ENCODE results near the gene MCF2L. TPM values are rescaled to one million over a fixed set of nuclear protein-coding genes. Genes with fewer than 3 reads are reported as not detected.

The MCF2L gene
- total and polyA plus RNA-seq, 9 of the 15 experiments (the other 6 are each of a cell fraction or from before 2014, with no cell fraction given): 0.05 to 0.25 (median 0.18) TPM; not detected in 5

DNA sequence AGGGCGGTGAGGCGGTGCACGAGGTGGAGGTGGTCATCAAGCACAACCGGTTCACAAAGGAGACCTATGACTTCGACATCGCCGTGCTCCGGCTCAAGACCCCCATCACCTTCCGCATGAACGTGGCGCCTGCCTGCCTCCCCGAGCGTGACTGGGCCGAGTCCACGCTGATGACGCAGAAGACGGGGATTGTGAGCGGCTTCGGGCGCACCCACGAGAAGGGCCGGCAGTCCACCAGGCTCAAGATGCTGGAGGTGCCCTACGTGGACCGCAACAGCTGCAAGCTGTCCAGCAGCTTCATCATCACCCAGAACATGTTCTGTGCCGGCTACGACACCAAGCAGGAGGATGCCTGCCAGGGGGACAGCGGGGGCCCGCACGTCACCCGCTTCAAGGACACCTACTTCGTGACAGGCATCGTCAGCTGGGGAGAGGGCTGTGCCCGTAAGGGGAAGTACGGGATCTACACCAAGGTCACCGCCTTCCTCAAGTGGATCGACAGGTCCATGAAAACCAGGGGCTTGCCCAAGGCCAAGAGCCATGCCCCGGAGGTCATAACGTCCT is 180.0 kb downstream of the MCF2L start:
- DNase-seq (ENCODE audit: extremely low read depth in 1 of 4, low spot score in 3 of 4): no peak
- H3K4me3 ChIP-seq: no peak overlapping the region
- H3K9me1 ChIP-seq (ENCODE audit: control insufficient read depth, insufficient read depth, low read length): no peaks in the 10 kb centered on the region
- TF ChIP-seq ZNF274 (IDR thresholded peaks at IDR 0.05; ENCODE audit: borderline replicate concordance, low read depth, low read length): no peak
- TF ChIP-seq, protein P1, sequence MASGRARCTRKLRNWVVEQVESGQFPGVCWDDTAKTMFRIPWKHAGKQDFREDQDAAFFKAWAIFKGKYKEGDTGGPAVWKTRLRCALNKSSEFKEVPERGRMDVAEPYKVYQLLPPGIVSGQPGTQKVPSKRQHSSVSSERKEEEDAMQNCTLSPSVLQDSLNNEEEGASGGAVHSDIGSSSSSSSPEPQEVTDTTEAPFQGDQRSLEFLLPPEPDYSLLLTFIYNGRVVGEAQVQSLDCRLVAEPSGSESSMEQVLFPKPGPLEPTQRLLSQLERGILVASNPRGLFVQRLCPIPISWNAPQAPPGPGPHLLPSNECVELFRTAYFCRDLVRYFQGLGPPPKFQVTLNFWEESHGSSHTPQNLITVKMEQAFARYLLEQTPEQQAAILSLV (tag; IDR thresholded peaks at IDR 0.05): no peak
- no peak for TF ChIP-seq POLR2G (IDR thresholded peaks at IDR 0.05; ENCODE audit: low read depth, low read length)
- no peak for TF ChIP-seq ZBTB1 (CRISPR knock-in tag; IDR thresholded peaks at IDR 0.05; ENCODE audit: borderline replicate concordance, low read depth)
- intact Hi-C loops (cut with micrococcal nuclease) (no loop called here), in situ Hi-C loops (cut with MboI) (no loop called here)
- ChIA-PET POLR2A (no interaction called here), CTCF (ENCODE audit: low intra/inter-chr PET ratio) (no interaction called here)
- H4K20me1 ChIP-seq (replicated peaks; ENCODE audit: control insufficient read depth, insufficient read depth, low read length): no peaks in the 10 kb centered on the region
- no peak overlapping the region for H3K9ac ChIP-seq (ENCODE audit: insufficient read depth in 1 of 2, low read depth in 2 of 2, low read length in 2 of 2)
- no peaks in the 10 kb centered on the region for H3K9me3 ChIP-seq (replicated peaks; ENCODE audit: control insufficient read depth, insufficient read depth, low read depth, low read length)
- no peak overlapping the region for H3K27ac ChIP-seq (ENCODE audit: extremely low read depth, low read depth, low read length)
- no peak overlapping the region for H3K4me2 ChIP-seq (ENCODE audit: insufficient read depth, low read length)
- ATAC-seq: no peak
- peaks cover 8 to 27% of the 10 kb centered on the region in 2 experiments; a peak in 4 of 5 replicates for H3K4me1 ChIP-seq (replicated peaks in 1 of 2; ENCODE audit: control insufficient read depth in 2 of 2, insufficient read depth in 2 of 2, low read length in 2 of 2)
- no peaks in the 10 kb centered on the region for H3K36me3 ChIP-seq (ENCODE audit: control insufficient read depth, insufficient read depth, low read length)
- no peak for FAIRE-seq
- H2AFZ ChIP-seq (ENCODE audit: low read depth, low read length): no peak overlapping the region
- peaks cover 15 to 33% of the 10 kb centered on the region in 2 experiments; a peak in 4 of 5 replicates for H3K27me3 ChIP-seq (ENCODE audit: control insufficient read depth in 2 of 2, insufficient read depth in 2 of 2, low read length in 2 of 2)
- BruUV-seq (replicated peaks): no TSS peak
- WGBS (ENCODE audit: insufficient coverage, low coverage, missing lambda C conversion rate): 53% methylated on average over 16 of the region's 38 CpGs
- no peaks in the 10 kb centered on the region for H3K79me2 ChIP-seq (ENCODE audit: control insufficient read depth, insufficient read depth, low read length)

Other genes with a start within 250 kb of the MCF2L start
- not detected in 2 replicates for gene F7, start 136.6 kb downstream of the MCF2L start, total RNA-seq (2014; rRNA removed)
- gene F7, start 136.6 kb downstream of the MCF2L start, total RNA-seq (2014; rRNA removed; fragmentation: Illumina TruSeq; extraction: Trizol): not detected in 2 replicates
- gene F7, start 136.6 kb downstream of the MCF2L start, total RNA-seq (2015; rRNA removed; fragmentation: Illumina TruSeq; extraction: Trizol): not detected in 2 replicates
- not detected in 2 replicates for gene F7, start 136.6 kb downstream of the MCF2L start, total RNA-seq (2021)
- not detected in 2 replicates for gene F7, start 136.6 kb downstream of the MCF2L start, polyA plus RNA-seq (2011; rRNA removed)
- not detected in 2 replicates for gene F7, start 136.6 kb downstream of the MCF2L start, polyA plus RNA-seq (2014; fragmentation: Illumina TruSeq; extraction: Trizol)
- gene F7, start 136.6 kb downstream of the MCF2L start, polyA plus RNA-seq (2014; fragmentation: Nextera tagmentation; extraction: Ambion mirVana): not detected
- gene F7, start 136.6 kb downstream of the MCF2L start, polyA plus RNA-seq (2014; rRNA removed): 0.13 TPM in 1 of 2 replicates, not detected in the other
- gene F10, start 153.6 kb downstream of the MCF2L start, total RNA-seq (2014; rRNA removed): 0.09 TPM in 1 of 2 replicates, not detected in the other
- gene F10, start 153.6 kb downstream of the MCF2L start, total RNA-seq (2014; rRNA removed; fragmentation: Illumina TruSeq; extraction: Trizol): not detected in 2 replicates
- not detected in 2 replicates for gene F10, start 153.6 kb downstream of the MCF2L start, total RNA-seq (2015; rRNA removed; fragmentation: Illumina TruSeq; extraction: Trizol)
- 0.20 TPM in 1 of 2 replicates, not detected in the other for gene F10, start 153.6 kb downstream of the MCF2L start, total RNA-seq (2021)
- gene F10, start 153.6 kb downstream of the MCF2L start, polyA plus RNA-seq (2011; rRNA removed): not detected in 2 replicates
- gene F10, start 153.6 kb downstream of the MCF2L start, polyA plus RNA-seq (2014; fragmentation: Illumina TruSeq; extraction: Trizol): 0.07 TPM in 1 of 2 replicates, not detected in the other
- gene F10, start 153.6 kb downstream of the MCF2L start, polyA plus RNA-seq (2014; fragmentation: Nextera tagmentation; extraction: Ambion mirVana): under 1 TPM in 1 of 2 experiments, not detected in 1; 0.04 TPM
- 0.07 TPM in 1 of 2 replicates, not detected in the other for gene F10, start 153.6 kb downstream of the MCF2L start, polyA plus RNA-seq (2014; rRNA removed)
- gene PROZ, start 189.4 kb downstream of the MCF2L start, total RNA-seq (2014; rRNA removed): not detected in 2 replicates
- gene PROZ, start 189.4 kb downstream of the MCF2L start, total RNA-seq (2014; rRNA removed; fragmentation: Illumina TruSeq; extraction: Trizol): not detected in 2 replicates
- gene PROZ, start 189.4 kb downstream of the MCF2L start, total RNA-seq (2015; rRNA removed; fragmentation: Illumina TruSeq; extraction: Trizol): not detected in 2 replicates
- not detected in 2 replicates for gene PROZ, start 189.4 kb downstream of the MCF2L start, total RNA-seq (2021)
- not detected in 2 replicates for gene PROZ, start 189.4 kb downstream of the MCF2L start, polyA plus RNA-seq (2011; rRNA removed)
- gene PROZ, start 189.4 kb downstream of the MCF2L start, polyA plus RNA-seq (2014; fragmentation: Illumina TruSeq; extraction: Trizol): not detected in 2 replicates
- gene PROZ, start 189.4 kb downstream of the MCF2L start, polyA plus RNA-seq (2014; fragmentation: Nextera tagmentation; extraction: Ambion mirVana): not detected
- gene PROZ, start 189.4 kb downstream of the MCF2L start, polyA plus RNA-seq (2014; rRNA removed): not detected in 2 replicates
- 39.6 and 45.0 TPM in 2 replicates for gene PCID2, start 239.5 kb downstream of the MCF2L start, total RNA-seq (2014; rRNA removed)
- 59.6 and 60.7 TPM in 2 replicates for gene PCID2, start 239.5 kb downstream of the MCF2L start, total RNA-seq (2014; rRNA removed; fragmentation: Illumina TruSeq; extraction: Trizol)
- gene PCID2, start 239.5 kb downstream of the MCF2L start, total RNA-seq (2015; rRNA removed; fragmentation: Illumina TruSeq; extraction: Trizol): 44.0 and 46.0 TPM in 2 replicates
- 44.0 and 47.8 TPM in 2 replicates for gene PCID2, start 239.5 kb downstream of the MCF2L start, total RNA-seq (2021)
- gene PCID2, start 239.5 kb downstream of the MCF2L start, polyA plus RNA-seq (2011; rRNA removed): 103 and 117 TPM in 2 replicates
- gene PCID2, start 239.5 kb downstream of the MCF2L start, polyA plus RNA-seq (2014; fragmentation: Illumina TruSeq; extraction: Trizol): 48.1 and 49.5 TPM in 2 replicates
- gene PCID2, start 239.5 kb downstream of the MCF2L start, polyA plus RNA-seq (2014; fragmentation: Nextera tagmentation; extraction: Ambion mirVana): 10 to 100 TPM; 67.8 to 87.4 TPM
- gene PCID2, start 239.5 kb downstream of the MCF2L start, polyA plus RNA-seq (2014; rRNA removed): 60.8 and 61.7 TPM in 2 replicates
- 92.0 and 102 TPM in 2 replicates for gene CUL4A, start 240.4 kb downstream of the MCF2L start, total RNA-seq (2014; rRNA removed)
- 63.2 and 75.6 TPM in 2 replicates for gene CUL4A, start 240.4 kb downstream of the MCF2L start, total RNA-seq (2014; rRNA removed; fragmentation: Illumina TruSeq; extraction: Trizol)
- gene CUL4A, start 240.4 kb downstream of the MCF2L start, total RNA-seq (2015; rRNA removed; fragmentation: Illumina TruSeq; extraction: Trizol): 63.8 and 68.1 TPM in 2 replicates
- 75.8 and 79.7 TPM in 2 replicates for gene CUL4A, start 240.4 kb downstream of the MCF2L start, total RNA-seq (2021)
- 42.9 and 47.9 TPM in 2 replicates for gene CUL4A, start 240.4 kb downstream of the MCF2L start, polyA plus RNA-seq (2011; rRNA removed)
- 60.8 and 62.9 TPM in 2 replicates for gene CUL4A, start 240.4 kb downstream of the MCF2L start, polyA plus RNA-seq (2014; fragmentation: Illumina TruSeq; extraction: Trizol)
- 10 to 100 TPM; 21.1 to 27.1 TPM for gene CUL4A, start 240.4 kb downstream of the MCF2L start, polyA plus RNA-seq (2014; fragmentation: Nextera tagmentation; extraction: Ambion mirVana)
- 65.7 and 70.8 TPM in 2 replicates for gene CUL4A, start 240.4 kb downstream of the MCF2L start, polyA plus RNA-seq (2014; rRNA removed)

Data from K562 (cell line).